Stomach (tissue), 4 donors: ENCODE results near the gene PLSCR2.
"Not testable (repeated sequence)": the region's sequence is repeated elsewhere in the genome, so short reads cannot be mapped to it uniquely, and the experiment has no call there.

Experiments used
- EP300 ChIP-seq: sonication (generic); formaldehyde crosslinking; IDR thresholded peaks from one replicate; pipeline ENCODE4 v1.6.1; 2017; ENCODE audit warnings: antibody characterized with exemption
- POLR2A ChIP-seq, 4 donors: fragments of 450-650 bp; IDR thresholded peaks; one replicate each; pipeline ENCODE4 v1.6.1; 2016; ENCODE audit warnings: antibody characterized with exemption in 4 of 4, control low read depth in 2 of 4, mild to moderate bottlenecking in 1 of 4, moderate library complexity in 1 of 4
- POLR2AphosphoS5 ChIP-seq, 3 donors: sonication (generic); formaldehyde crosslinking; IDR thresholded peaks; one replicate each; pipeline ENCODE4 v1.6.1; 2016; ENCODE audit warnings: antibody characterized with exemption in 3 of 3
- TF ChIP-seq, protein P1 (sequence below), 7 experiments: fragments of 450-650 bp in 4 of 7; fragments of 200-600 bp in 3 of 7; sonication (generic) in 3 of 7; IDR thresholded peaks; one replicate each; pipeline ENCODE4 v1.5.1; 2016 to 2019; ENCODE audit warnings: antibody characterized with exemption in 7 of 7, control low read depth in 2 of 7, mild to moderate bottlenecking in 1 of 7

GRCh38 chr3:146412711-146413110 is 56.6 kb downstream of the PLSCR2 start:
- TF ChIP-seq, protein P1, sequence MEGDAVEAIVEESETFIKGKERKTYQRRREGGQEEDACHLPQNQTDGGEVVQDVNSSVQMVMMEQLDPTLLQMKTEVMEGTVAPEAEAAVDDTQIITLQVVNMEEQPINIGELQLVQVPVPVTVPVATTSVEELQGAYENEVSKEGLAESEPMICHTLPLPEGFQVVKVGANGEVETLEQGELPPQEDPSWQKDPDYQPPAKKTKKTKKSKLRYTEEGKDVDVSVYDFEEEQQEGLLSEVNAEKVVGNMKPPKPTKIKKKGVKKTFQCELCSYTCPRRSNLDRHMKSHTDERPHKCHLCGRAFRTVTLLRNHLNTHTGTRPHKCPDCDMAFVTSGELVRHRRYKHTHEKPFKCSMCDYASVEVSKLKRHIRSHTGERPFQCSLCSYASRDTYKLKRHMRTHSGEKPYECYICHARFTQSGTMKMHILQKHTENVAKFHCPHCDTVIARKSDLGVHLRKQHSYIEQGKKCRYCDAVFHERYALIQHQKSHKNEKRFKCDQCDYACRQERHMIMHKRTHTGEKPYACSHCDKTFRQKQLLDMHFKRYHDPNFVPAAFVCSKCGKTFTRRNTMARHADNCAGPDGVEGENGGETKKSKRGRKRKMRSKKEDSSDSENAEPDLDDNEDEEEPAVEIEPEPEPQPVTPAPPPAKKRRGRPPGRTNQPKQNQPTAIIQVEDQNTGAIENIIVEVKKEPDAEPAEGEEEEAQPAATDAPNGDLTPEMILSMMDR (IDR thresholded peaks at IDR 0.05), result not testable (repeated sequence)
- TF ChIP-seq POLR2A (IDR thresholded peaks at IDR 0.05); EP300; POLR2AphosphoS5 (IDR thresholded peaks at IDR 0.05): not testable (repeated sequence)
